Left renal cortex interstitium (tissue), 4 donors: ENCODE results near the gene SCD5. TPM values are rescaled to one million over a fixed set of nuclear protein-coding genes. Genes with fewer than 3 reads are reported as not detected.

Source experiments
- DNase-seq, 4 donors: peaks; one replicate each; pipeline ENCODE4 v3.0.0-alpha.2; 2013; ENCODE audit warnings: low read depth in 4 of 4, low spot score in 2 of 4, missing footprints in 1 of 4
- polyA plus RNA-seq, 4 donors: library from polyadenylated mRNA; unstranded; fragments of 120-200 nt; gene quantifications; one replicate each; pipeline ENCODE4 v1.2.1, GENCODE V29; 2013; ENCODE audit not compliant: insufficient read length in 4 of 4

SCD5 gene
- polyA plus RNA-seq, 4 donors: 30.4 to 47.9 (median 39.6) TPM

- no peak for DNase-seq
Observed at GRCh38 chr4:82697561-82697960, 101.0 kb downstream of the SCD5 start.

DNA sequence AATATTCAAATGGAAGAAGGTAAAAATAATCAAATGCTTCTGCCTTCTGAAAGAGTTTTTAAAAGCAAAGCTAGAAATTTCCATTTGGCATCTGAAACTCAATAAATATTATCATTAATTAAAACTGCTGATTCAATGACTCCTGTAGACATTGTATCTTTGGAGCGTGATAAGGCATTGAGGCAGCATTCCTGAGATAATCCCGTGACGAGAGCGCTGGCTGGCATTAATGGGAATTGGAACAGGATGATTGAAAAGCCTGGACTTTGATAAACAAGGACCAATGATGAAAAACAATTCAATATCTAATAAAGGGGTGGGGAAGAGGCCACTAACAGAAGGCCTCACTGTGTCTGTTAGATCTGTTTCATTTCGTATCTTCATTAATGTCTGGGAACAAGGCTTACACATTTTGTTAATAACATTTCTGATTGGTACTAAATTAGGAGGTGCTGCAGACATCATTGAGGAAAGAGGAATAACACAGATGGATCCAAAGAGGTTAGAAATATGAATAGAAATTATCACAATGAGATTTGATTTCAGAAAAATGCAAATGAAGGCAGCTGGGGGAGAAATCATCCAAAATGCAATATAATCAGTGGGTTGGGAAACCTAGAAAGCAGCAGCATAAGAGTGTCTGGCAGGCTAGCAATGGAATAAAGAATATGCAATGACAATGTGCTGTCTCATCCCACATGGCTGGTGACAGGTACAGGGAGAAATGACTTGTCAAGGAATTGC is 102.3 kb downstream of the SCD5 start:
- DNase-seq: no peak

GRCh38 chr4:82694892-82695291 is 103.7 kb downstream of the SCD5 start:
- DNase-seq: no peak

DNA sequence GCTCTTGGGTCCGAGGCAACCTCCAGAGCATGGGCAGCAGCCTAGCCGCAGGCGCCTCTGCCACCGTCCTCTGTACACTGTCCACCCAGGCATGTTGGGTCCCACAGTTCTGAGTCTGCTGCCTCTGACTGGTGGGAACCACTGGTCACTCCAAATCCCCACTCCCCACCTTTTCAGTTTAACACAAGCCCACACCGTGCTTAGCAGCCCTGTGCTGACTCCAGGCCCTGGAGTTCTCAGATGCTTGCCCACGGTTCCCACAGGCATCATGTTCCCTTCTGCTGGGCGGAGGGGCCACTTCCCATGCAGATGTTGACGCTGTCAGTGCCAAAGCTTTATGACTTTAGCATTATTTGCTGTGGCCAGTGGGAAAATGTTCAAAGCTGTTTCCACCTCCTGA is 104.5 kb downstream of the SCD5 start:
- peak in 1 of 4 donors; percentile 21 for DNase-seq

GRCh38 chr4:82692101-82692780 is 106.4 kb downstream of the SCD5 start:
- DNase-seq: no peak

DNA sequence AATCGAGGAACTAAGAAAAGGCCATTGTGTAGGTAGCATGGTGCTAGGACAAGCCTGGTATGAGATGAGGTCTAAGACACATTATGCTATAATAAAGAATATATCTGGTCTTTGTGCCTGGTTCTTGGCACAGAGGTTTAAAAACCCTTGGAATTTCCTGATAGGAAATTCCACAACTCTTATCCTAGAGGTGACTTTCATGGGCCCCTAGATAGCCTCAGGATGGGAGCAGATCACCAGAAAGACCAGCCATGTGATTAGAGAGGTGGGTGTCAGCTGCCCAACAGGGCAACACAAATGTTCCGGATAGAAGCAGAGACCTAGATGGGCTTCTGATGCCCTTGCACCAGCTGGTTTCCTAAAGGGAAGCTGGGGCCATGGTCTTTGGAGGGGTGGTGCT is 107.2 kb downstream of the SCD5 start:
- DNase-seq: no peak

DNA sequence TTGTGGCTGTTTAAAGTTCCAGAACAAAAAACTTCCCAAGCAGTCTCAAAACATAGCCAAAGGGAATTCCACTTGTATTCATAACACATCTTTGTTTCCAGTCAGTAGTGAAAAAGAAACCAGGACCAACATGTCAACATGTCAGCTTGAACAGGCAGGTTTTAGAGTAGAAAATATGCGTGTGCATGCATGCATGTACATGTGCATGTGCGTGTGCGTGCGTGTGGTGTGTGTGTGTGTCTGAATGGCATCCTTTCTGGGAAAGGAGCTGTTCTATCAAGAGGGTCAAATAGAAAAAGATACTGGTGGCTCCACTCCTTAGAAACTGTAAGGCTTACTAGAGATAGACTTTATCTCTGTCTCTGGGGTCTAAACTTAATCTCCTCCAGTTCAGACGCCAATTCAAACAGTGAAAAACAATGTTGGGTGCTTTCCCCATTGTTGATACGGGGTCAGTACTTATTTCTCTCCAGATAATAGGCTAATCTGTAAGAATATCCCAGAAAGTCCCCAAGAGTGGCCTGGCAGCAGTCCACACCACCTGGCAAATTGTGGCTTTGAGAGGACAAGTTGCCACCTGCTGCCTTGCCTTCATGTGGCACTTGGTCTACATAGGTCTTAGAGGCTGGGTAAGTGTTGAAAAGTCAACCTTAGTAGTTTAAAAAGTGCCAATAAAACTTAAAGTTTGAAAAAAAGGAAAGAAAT is 110.4 kb downstream of the SCD5 start:
- no peak for DNase-seq

DNA sequence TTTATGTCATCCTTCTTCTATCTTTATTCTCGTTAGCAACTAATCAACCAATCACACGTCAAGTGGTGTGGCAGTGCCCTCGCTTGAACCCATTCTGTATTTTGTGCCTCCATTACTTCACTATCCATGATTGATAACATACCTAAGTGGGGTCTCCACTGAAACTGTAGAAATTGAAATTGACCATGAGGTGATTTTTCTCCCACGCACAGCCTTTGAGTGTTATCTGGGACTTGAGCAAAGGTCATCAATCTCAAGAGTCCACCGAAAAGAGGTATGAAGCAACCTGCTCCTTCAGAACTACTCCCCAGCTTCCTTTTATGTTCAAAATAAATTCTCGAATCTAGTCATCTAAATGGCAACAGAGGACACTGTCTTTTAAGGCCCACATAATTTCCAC is 111.1 kb downstream of the SCD5 start:
- no peak for DNase-seq

- DNase-seq: no peak
Observed at GRCh38 chr4:82681754-82682153, 116.8 kb downstream of the SCD5 start.

DNA sequence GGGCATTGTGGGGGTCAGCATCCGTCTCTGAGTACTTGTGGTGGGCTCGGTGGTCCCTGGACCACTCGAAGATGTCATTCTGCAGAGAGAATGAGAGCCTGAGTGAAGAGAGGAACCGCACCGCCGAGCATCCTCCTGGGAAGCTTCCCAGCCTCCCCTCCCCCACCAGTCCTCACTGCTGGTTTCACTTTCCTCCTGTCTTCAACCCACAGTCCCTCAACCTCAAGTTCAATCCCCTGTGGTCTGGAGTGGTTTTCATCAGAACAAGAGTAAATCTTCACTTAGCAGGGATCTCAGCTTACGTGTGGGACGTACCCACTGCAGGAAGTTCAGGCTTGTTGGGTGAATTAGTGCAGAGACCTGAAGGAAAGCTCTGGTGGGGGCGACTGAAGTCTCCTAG is 117.8 kb downstream of the SCD5 start:
- no peak for DNase-seq

DNA sequence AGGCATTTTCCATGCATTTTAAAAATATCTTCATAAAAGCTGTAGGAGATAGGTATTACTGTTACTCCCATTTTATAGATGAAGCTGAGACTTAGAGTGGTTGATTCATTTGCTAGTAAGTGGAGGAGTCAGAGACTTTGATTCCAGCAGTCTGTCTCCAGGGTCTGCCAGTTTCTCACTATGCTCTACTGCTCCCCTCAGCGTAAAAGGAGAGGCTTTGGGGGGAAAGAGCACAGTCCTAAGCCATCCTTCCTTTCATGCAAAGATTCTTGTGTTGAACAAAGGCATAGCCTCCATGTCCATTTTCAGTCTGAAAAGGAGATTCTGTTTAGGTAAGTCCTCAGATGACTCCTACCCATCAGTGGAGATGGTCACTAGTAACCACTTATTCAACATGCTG is 119.1 kb downstream of the SCD5 start:
- no peak for DNase-seq

DNA sequence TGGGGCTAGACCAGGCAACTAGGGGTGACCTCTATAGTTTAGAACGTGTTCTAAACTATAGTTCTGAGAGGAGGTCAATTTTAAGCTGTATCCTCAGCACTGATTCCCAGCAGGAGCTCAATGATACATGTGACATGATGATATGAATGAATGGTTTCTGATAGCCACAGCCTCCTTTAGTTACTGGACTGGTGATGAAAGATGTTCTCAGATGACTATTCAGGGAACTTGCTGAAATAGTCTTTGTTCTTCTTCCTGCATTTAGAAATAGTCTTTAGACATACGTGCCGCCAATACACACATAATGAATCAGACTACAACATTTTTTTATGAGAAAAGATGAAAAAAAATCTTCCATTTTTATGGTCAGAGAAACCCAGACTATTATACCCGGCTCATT is 120.5 kb downstream of the SCD5 start:
- DNase-seq: no peak

DNA sequence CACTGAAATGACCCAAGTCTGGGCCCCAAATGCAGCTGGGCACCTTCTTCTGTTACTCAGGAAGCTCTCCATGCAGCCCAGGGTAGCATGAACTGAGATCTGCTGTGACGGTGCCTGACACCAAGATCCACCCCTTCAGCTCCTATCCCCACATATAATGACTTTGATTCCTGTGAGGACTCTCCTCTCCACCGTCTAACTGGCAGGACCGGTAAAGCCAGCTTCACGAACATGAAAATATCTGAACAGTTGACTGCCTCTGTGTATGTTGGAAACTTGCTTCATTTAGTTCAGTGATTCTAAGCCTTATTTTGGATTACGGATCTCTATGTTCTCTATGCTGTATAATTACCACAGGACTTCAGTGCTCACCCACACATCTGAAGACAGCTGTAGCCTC is 121.3 kb downstream of the SCD5 start:
- DNase-seq: no peak

- no peak for DNase-seq
Observed at GRCh38 chr4:82667761-82668480, 130.7 kb downstream of the SCD5 start.

DNA sequence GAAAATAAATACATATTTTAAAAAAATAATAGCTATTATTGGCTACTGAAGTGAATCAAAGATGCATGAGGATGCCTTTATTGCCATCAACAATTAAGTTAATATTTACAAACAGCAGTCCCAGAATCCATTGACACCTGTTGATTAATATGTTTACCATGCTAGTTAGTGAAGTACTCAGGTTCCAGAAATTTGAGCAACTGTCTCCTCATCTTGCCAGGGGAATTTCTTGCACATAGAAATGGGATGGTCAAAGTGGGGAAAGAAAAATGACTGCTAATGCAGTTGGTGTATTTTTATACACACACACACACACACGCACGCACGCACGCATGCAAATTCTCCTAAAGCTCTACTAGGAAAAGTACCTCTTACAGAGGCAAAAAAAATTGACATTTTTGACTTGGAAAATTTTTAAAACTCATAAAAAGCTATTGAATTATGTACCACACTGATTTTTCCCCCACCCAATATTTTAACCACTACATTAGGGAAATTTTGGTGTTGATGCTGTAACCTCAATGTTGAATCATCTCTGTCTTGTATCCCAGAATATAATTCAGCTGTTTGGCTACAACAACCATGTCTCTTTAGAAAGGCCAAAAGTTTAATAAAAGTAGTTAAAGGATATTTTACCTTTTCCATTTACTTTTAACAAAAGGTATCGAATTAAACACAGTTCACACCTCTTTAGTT is 131.5 kb downstream of the SCD5 start:
- DNase-seq: no peak

DNA sequence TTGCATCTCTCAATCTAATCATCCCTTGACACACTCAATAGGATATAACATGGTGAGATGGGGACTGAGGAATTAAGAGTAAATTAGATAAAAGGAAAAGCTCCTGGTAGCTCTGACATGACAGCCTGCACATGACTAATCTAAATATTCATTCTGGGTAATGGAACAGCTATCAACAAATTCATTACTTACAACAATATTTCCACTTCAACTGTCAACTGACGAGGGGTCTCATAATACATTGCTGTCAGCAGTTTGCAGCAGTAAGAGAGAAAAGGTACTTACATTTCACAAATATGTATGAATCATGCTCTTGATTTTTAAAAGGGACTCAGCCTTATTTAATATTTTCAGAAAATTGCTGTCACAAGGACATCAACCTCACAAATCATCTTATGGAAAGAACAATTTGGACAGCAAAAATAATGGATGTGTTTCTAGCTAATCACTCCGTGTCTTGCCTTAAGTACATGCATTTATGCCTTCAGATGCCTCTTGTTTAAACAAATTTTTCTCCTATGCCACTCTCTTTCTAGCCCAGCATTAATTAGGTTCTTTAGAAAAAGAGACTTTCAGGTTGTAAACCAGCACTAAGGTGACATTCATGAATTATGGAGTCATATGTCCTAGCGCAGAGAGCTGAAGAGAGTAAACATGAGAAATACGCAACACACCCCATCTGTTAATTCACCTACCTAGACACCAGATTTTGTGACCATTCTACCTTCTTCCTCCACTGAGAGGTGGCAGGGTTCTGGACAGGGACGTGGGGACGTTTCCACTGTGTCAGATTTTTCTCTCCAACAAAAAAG is 137.2 kb downstream of the SCD5 start:
- DNase-seq: no peak

DNA sequence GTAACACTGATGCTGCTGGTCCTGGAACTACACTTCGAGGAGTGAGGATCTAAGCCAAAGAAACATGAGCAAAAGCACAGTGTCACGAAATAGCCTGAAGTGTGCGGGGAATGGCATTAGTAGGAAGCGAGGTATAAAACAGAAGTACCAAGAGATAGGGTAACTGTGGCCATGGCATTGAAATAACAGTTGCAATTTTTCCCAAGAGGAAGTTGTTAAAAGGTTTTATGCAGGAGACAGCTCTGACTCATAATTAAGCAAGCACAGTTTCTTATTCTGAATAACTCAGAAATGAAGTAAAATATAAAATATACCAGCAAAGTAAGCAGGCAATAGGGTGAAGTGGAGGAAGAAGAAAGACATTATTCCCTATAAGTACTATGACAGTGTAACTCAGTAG is 146.5 kb downstream of the SCD5 start:
- no peak for DNase-seq

DNA sequence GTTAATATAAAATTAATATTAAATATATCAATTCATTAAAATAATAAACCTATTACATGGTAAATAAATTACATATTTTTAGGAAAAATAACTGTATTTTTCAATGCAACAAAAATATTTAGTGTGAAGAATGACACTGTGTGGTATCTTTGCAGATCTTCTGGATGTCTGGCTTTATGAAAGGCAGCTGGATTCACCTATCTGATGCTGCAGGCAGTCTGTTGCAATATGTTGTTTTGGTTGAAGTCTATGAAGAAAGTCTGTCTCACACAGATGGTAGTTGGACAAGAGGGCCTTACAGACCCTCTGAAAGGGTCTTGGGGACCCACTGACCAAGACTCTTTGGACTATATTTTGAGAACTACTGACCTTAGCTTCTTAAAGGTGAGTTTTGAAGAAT is 147.7 kb downstream of the SCD5 start:
- no peak for DNase-seq

DNA sequence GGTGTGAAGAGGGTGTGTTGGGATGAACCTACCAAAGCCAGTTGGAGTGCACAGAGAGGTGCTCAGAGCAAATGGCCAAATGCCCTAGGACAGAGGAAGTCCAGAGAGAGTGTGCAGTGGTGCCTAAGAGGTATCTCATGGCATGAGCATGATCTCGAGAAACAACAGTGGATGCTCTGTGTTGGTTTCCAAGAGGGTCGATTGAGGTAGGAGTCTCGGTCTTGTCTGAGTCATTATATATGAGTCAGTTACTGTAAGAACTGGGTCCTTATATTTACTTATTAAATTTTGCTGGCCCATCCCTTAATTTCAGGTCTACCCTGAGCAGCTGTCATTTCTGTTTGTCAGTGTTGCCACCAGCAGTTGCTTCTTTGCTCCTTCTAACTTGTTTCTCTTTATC is 150.2 kb downstream of the SCD5 start:
- no peak for DNase-seq
